IPS DF 19.7 (cell line): ENCODE measurements around the gene MAN2B2.
"Not testable (repeated sequence)": the region's sequence is repeated elsewhere in the genome, so short reads cannot be mapped to it uniquely, and the experiment has no call there.

Source experiments
- DNase-seq: peaks from one replicate; pipeline ENCODE4 v3.0.0-alpha.2; 2013; ENCODE audit warnings: low read depth, low spot score

The MAN2B2 gene

DNA sequence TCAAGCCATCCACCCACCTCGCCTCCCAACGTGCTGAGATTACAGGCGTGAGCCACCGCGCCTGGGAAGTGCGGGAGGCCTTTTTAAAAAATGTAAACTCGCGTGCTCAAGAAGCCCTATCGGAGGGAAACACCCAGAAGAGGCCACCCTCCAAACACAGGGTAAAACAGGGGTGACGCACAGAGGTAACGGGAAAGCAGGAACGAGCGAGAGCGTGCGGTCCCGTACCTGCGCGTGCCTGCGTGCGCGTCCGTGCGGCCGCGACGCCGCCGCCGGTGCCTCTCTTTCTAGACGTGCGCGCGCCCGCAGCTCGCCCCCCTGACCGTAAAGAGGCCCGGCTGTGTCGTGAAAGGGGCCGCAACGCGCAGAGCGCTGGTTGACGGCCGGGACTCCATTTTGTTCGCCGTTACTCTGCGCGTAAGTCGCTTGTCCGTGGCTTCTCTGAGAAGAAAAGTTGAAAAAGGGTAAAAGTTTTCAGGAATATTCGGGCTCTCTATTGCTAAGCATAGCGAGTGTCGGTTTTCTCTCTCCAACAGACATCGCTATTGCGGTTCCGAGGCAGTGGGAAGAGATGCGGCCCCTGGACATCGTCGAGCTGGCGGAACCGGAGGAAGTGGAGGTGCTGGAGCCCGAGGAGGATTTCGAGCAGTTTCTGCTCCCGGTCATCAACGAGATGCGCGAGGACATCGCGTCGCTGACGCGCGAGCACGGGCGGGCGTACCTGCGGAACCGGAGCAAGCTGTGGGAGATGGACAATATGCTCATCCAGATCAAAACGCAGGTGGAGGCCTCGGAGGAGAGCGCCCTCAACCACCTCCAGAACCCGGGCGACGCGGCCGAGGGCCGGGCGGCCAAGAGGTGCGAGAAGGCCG, 65.5 kb downstream of the MAN2B2 start, which contains the start of gene MRFAP1:
MRFAP1 (plus strand) TSS at position 394 of the 872 bp plus-strand sequence; CDS start at position 572, 178 bp downstream.
- DNase-seq: peak; percentile 75

GRCh38 chr4:6641164-6641970, 66.4 kb downstream of the MAN2B2 start:
- DNase-seq: no peak

DNA sequence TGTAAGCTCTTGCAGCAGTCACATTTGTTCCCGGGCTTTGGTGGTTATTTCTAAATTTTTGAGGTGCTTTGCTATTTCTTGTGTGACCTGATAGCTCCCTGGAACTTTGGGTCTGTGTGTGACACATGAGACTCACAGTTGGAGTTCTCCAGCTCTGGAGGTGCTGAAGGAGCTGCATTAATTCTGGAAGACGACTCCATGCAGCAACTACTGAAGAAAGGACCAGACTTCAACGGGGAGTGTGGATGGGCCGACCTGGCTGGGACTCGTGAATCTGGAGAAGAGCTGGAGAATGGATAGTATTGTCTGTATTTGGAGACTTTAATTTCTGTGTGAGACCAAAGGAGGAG, 67.0 kb downstream of the MAN2B2 start:
- no peak for DNase-seq

- no peak for DNase-seq
These were observed 68.3 kb downstream of the MAN2B2 start for GRCh38 chr4:6643141-6643847.

DNA sequence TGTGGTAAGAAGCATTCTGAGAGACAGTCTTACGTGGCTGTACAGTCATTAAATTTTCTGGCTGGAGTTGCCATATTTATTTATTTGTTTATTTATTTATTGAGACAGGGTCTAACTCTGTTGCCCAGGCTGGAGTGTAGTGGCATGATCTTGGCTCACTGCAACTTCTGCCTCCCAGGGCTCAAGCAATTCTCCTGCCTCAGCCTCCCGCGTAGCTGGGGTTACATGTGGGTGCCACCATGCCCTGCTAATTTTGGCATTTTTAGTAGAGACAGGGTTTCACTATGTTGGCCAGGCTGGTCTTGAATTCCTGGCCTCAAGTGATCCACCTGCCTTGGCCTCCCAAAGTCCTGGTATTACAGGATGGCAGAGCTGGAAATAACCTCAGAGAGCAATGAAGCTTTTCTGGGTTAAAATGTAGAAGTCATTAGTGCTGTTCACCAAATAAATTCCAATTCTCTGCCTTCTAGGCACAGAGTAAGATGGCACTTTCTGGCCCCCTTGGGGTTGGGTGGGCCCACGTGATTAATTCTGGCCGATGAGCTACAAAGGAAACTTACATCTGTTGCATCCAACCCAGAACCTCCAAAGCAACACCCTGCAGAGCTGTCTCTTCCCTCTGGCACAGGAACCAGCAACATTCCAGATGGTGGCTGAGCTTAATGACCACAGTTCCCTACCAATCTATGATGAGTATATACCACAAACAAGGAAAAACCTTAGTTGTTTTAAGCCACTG, 70.0 kb downstream of the MAN2B2 start:
- no peak for DNase-seq

GRCh38 chr4:6647169-6647568, 72.2 kb downstream of the MAN2B2 start:
- DNase-seq: no peak

- DNase-seq: no peak
These were observed 72.7 kb downstream of the MAN2B2 start for GRCh38 chr4:6647582-6648230.

- DNase-seq: no peak
These were observed 74.2 kb downstream of the MAN2B2 start for GRCh38 chr4:6649216-6649615.

DNA sequence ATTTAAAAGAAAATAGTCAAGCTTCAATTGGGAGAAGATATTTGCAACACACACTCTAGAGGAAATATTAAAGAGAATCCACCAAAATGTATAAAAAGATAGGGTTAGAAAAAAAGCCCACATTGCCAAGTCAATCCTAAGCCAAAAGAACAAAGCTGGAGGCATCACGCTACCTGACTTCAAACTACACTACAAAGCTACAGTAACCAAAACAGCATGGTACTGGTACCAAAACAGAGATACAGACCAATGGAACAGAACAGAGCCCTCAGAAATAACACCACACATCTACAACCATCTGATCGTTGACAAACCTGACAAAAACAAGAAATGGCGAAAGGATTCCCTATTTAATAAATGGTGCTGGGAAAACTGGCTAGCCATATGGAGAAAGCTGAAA, 79.2 kb downstream of the MAN2B2 start:
- DNase-seq: not testable (repeated sequence)

DNA sequence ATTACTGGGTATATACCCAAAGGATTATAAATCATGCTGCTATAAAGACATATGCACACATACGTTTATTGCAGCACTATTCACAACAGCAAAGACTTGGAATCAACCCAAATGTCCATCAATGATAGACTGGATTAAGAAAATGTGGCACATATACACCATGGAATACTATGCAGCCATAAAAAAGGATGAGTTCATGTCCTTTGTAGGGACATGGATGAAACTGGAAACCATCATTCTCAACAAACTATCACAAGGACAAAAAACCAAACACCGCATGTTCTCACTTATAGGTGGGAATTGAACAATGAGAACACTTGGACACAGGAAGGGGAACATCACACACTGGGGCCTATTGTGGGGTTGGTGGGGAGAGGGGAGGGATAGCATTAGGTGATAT, 80.3 kb downstream of the MAN2B2 start:
- DNase-seq: not testable (repeated sequence)

DNA sequence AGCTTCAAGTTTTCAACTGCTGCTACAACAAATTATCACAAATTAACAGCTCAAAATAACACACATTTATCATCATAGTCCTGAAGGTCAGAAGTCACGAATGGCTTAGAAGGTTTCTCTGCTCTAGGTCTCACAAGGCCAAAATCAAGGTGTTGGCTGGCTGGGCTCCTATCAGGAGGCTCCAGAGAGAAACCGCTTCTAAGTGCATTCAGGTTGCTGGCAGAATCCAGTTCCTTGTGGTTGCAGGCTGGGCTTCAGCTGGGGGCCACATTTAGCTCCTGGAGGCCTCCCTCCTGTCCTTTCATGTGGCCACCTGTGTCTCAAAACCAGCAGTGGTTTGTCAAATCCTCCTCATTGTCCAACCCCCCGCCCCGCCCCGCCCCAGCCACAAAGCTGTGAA, 80.9 kb downstream of the MAN2B2 start:
- DNase-seq: no peak

- DNase-seq: no peak
These were observed 82.5 kb downstream of the MAN2B2 start for GRCh38 chr4:6657242-6658208.

DNA sequence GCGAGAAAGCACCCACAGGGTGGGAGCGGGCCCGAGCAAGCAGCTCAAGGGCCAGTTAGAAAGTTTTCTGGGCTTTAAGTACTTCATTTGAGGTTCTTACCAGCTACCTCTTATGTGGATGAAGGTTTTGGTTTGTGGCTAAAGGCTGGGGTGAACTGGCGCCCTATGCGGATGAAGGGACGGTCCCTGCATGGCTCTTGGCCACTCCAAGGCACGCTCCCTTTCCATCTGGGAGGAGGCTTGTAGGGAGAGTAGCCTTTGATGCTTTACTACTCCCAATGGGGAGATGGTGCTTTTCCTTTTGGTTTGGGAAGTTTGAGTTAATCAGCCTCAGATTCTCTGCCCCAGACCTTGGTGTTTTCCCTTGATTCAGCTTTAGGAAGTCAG, 83.2 kb downstream of the MAN2B2 start:
- no peak for DNase-seq

DNA sequence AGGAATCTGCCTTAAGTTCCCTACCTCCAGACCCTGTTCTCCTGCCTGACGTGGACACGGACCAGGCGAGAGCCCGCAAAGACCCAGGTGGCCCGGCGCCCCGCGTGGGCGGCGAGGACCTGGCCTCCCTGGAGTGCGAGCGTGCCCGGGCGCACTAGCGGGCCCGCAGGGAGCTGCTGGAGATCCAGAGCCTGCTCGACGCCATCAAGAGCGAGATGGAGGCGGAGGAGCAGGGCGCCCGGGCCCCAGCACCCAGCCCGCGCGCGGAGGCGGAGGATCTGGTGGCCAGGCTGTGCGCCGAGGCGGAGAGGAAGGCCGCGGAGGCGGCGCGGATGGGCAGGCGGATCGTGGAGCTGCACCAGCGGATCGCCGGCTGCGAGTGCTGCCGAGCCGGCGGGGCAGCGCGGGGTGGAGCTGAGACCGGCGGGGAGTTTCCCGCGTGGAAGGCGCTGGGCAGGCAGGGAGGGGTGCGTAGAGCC, 83.6 kb downstream of the MAN2B2 start:
- DNase-seq: no peak

DNA sequence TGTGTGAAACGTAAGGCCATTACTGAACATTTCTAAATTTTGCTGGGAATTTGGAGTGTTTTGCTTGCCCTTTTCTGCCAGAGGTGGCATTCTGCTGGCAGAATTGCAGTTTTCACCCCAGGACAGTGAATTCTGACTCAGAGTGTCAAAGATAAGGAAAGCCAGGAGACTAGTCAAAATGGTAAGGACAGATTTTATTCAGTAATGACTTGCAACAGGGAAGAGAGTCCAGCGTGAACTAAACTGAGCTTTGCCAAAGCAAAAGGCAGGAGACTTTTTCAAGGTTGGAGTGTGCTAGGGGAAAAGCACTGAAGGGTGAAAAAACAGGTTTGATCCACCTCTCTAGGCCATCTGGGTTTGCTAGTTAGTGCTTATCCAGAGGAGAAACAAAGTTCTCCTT, 84.9 kb downstream of the MAN2B2 start:
- DNase-seq: no peak

GRCh38 chr4:6660430-6660829, 85.4 kb downstream of the MAN2B2 start:
- DNase-seq: no peak

GRCh38 chr4:6662591-6662990, 87.6 kb downstream of the MAN2B2 start:
- DNase-seq: no peak

DNA sequence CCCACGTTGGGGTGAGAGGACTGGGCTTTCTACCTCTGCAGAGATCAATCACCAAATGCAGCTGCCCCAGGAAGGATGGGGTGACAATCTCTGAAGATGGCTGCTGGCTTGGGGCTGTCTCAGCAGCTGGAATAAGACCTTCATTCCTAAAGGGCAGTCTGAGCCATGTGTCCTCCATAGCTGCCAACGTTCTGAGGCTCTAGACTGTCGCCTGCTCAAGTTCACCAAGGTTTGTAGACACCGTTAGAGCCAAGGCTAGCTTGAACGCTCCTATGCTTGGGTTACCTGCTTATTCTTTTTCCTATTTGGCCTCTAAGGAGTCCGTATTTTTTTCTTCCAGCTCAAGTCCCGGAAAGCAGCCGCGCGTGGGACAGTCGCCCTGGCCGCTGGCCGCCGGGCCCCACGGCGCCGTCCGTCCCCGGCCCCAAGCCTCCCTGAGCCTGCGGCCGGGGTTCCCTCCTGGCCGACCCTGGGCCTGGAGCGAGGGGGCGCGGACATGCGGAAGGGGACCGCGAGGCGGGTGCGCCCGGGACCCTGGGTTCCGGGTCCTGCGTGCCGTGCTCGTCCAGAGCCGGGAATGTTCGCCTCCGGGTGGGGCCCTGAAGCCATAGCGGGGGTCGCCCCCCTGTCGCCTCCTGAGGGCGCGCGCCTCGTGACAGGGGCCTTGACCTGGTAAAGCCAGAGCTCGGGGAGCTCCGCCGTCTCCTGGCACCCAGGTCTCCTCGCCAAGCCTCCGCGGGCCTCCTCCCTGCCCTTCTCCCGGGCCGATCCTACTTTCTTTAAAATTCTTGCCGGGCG, 88.8 kb downstream of the MAN2B2 start:
- DNase-seq: no peak

DNA sequence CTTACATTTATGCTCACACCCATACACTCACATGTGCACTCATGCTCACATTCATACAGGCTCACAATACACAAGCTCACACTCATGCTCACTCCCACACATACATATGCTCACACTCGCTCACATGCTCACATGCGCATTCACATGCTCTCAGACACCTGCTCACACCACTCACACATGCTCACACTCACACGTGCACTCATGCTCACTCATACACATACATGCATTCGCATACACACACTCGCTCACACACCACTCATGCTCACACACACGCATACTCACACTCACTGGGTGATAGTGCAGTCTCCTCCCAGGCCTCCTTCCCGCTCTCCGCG, 90.3 kb downstream of the MAN2B2 start:
- no peak for DNase-seq
